ENCODE measurements around the gene ZNF426.

DNA sequence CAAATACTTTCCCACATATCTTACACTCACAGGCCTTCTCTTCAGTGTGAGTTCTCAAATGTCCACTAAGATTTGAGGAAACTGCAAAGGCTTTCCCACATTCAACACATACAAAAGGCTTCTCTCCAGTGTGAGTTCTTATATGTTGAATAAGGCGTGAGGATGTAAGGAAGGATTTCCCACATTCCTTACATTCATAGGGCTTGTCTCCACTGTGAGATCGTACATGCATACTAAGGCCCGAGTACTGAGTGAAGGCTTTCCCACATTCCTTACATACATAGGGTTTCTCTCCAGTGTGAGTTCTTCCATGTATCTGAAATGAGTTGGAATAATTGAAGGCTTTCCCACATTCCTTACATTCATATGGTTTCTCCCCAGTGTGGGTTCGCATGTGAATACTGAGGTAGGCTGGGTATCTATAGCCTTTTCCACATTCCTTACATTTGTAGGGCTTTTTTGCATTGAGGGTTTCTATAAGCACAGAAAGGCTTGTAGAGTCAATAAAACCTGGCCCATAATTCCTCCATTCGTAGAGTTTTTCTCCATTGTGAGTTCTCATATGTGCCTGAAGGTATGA is 9.6 kb downstream of the ZNF426 start:
- no peak for TF ChIP-seq POLR2AphosphoS5 (IDR thresholded peaks at IDR 0.05)
- no peak for TF ChIP-seq POLR2A (IDR thresholded peaks at IDR 0.05)
